CD4-positive, alpha-beta T cell treated with Interferon alpha-2 for 1 hour (primary cell): Measurements from ENCODE around the gene AURKA.
"Not testable (repeated sequence)": the region's sequence is repeated elsewhere in the genome, so short reads cannot be mapped to it uniquely, and the experiment has no call there.

ENCODE experiments used
- DNase-seq, 2 donors: peaks; one replicate each; pipeline ENCODE4 v3.0.0-alpha.2; 2020 to 2022

AURKA gene

GRCh38 chr20:56420940-56421688, 29.1 kb upstream of the AURKA start:
- no peak for DNase-seq

GRCh38 chr20:56420028-56420427, 28.0 kb upstream of the AURKA start:
- no peak for DNase-seq

GRCh38 chr20:56418385-56418861, 26.4 kb upstream of the AURKA start:
- DNase-seq = peak in 1 of 2 donors; percentile 46

GRCh38 chr20:56417911-56418310, 25.9 kb upstream of the AURKA start:
- no peak for DNase-seq

- no peak for DNase-seq
These were observed 25.4 kb upstream of the AURKA start for GRCh38 chr20:56417402-56417801.

- peak; percentile 36 to 67 for DNase-seq
These were observed 23.1 kb upstream of the AURKA start for GRCh38 chr20:56414842-56415765.

GRCh38 chr20:56412949-56413348, 20.9 kb upstream of the AURKA start:
- DNase-seq = no peak

- DNase-seq = no peak
These were observed 20.4 kb upstream of the AURKA start for GRCh38 chr20:56412473-56412790.

GRCh38 chr20:56411759-56412472, 19.9 kb upstream of the AURKA start, which contains the start of gene CASS4:
Gene CASS4, plus strand, starts transcription at chr20:56412260. Its CDS starts 199 bp downstream, at chr20:56412459.
- DNase-seq = peak; percentile 42 to 69

- DNase-seq = not testable (repeated sequence)
These were observed 19.3 kb upstream of the AURKA start for GRCh38 chr20:56411287-56411686.

GRCh38 chr20:56409956-56410355, 17.9 kb upstream of the AURKA start:
- DNase-seq = no peak

GRCh38 chr20:56409521-56409920, 17.5 kb upstream of the AURKA start:
- peak in 1 of 2 donors; percentile 41 for DNase-seq

GRCh38 chr20:56406910-56407309, 14.9 kb upstream of the AURKA start:
- no peak for DNase-seq

- DNase-seq = not testable (repeated sequence)
These were observed 13.3 kb upstream of the AURKA start for GRCh38 chr20:56405356-56405755.

- DNase-seq = no peak
These were observed 11.4 kb upstream of the AURKA start for GRCh38 chr20:56403465-56403864.

- DNase-seq = peak; percentile 62 to 82
These were observed 8.1 kb upstream of the AURKA start for GRCh38 chr20:56400001-56400640.

GRCh38 chr20:56395166-56395565, 3.2 kb upstream of the AURKA start:
- DNase-seq = no peak

- DNase-seq = no peak
These were observed 1.6 kb upstream of the AURKA start for GRCh38 chr20:56393653-56394052.

GRCh38 chr20:56392881-56393482, 967 bp upstream of the AURKA start:
- DNase-seq = peak in 1 of 2 donors; percentile 53

GRCh38 chr20:56391596-56392131, 351 bp downstream of the AURKA start:
- DNase-seq = no peak

GRCh38 chr20:56391037-56391436, 978 bp downstream of the AURKA start:
- DNase-seq = no peak

- not testable (repeated sequence) for DNase-seq
These were observed 1.6 kb downstream of the AURKA start for GRCh38 chr20:56390396-56390795.
